GM12801 (cell line): ENCODE measurements around the gene RNASE7.

Experiments
- TF ChIP-seq, protein P1 (sequence below): IDR thresholded peaks from one replicate; pipeline ENCODE4 v1.5.1; 2011; ENCODE audit warnings: control low read depth; ENCODE audit not compliant: insufficient read length; ENCODE audit errors: extremely low read depth

The RNASE7 gene

DNA sequence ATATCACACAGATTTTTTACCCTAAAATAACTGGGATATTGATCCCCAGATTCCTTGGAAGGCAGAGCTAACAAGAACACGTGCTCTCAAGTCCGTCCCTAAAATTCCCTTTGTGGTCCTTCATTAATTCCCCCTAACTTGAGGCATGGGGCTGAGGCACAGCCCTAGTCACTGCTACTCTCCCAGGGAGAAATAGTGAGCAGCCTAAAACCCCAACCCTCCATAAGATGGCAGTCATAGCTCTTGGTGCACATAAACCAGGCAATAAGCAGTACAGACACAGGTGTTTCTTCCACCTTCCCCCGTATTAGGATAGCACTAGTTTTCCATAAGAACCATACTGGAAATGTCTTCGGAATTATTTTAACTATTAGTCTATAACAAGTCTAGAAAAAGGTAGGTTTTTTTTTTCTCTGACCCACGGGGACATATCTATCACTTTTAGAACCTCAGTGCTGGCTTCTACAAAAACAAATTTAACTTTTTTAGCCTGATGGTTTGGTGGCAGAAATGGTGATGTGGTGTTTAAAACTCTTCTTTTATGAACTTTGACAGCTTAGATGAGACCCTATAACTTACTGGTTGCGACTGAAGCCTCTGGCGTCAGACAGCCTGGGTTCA, 24.8 kb downstream of the RNASE7 start:
- TF ChIP-seq, protein P1, sequence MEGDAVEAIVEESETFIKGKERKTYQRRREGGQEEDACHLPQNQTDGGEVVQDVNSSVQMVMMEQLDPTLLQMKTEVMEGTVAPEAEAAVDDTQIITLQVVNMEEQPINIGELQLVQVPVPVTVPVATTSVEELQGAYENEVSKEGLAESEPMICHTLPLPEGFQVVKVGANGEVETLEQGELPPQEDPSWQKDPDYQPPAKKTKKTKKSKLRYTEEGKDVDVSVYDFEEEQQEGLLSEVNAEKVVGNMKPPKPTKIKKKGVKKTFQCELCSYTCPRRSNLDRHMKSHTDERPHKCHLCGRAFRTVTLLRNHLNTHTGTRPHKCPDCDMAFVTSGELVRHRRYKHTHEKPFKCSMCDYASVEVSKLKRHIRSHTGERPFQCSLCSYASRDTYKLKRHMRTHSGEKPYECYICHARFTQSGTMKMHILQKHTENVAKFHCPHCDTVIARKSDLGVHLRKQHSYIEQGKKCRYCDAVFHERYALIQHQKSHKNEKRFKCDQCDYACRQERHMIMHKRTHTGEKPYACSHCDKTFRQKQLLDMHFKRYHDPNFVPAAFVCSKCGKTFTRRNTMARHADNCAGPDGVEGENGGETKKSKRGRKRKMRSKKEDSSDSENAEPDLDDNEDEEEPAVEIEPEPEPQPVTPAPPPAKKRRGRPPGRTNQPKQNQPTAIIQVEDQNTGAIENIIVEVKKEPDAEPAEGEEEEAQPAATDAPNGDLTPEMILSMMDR, result no peak

DNA sequence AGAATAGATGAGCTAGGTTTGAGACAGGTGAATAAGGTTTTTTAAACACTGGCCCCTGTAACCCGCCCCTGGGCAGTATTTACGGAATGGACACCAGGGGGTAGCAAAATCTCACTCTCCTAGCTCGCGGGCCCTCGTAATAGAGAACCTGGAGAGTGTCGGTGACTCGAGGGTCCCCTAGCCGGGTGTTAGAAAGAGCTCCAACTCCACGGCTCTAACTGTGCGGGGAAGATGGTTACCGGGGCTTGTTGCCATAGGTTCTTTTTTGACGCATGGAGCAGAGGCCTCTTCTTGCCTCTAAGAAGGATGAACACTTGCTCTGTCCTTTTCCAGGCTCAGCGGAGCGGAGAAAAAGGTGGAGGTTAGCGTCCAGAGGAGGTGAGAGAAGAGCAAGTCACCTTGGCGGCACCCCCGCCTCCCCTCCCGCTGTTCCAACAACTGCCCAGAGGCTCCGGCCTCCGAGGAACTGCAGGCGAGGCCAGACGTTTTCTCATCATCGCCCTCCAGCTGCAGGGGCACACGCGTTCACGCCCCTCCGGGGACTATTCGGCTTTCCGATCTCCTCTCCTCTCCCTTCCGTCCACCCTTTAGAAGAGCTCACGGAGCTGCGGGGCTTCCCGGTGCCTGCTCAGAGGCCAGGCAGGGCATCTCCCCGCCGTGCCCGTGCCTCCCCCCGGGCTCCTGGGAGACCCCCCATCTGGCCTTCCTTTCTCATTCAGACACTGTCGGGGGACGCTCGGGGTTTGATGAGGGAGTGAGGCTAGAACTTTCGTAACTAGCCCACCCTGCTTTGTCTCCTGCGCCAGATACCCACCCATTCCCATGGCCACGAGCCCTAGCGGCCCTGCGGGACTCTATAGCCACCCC, 26.6 kb downstream of the RNASE7 start:
- TF ChIP-seq, protein P1, result no peak

DNA sequence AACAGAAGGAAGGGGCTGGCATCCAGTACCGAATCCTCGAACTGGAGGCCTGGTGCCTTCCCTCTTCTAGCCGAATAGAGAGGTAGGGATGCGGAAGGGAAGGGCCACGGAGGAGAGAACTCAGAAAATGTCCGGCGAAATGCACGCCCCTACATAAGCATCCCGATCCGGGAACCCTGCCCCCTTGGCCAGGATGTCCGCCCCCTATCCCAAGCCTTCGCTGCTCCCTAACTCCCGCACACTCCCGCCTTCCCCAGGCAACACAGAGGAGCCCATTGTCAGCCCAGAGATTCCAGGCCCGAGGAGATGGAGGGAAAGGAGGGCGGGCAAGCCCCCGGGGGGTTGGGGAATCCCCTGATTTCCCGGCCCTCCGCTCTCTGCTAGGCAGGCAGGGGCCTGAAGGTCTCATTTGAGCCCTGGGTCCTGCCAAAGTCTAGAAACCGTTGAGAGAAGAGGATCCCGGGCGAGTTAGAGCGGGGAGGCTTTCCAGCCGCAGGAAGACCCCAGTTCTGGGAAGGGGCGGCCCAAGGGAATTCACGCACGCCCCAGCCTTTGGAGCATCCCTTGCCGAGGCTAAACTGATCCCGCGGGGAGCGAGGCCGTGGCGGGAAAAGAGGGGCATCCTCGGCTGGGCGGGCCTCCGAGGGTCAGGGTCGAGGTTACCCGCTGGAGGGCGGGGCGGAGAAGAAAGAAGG, 27.4 kb downstream of the RNASE7 start:
- TF ChIP-seq, protein P1, result no peak

DNA sequence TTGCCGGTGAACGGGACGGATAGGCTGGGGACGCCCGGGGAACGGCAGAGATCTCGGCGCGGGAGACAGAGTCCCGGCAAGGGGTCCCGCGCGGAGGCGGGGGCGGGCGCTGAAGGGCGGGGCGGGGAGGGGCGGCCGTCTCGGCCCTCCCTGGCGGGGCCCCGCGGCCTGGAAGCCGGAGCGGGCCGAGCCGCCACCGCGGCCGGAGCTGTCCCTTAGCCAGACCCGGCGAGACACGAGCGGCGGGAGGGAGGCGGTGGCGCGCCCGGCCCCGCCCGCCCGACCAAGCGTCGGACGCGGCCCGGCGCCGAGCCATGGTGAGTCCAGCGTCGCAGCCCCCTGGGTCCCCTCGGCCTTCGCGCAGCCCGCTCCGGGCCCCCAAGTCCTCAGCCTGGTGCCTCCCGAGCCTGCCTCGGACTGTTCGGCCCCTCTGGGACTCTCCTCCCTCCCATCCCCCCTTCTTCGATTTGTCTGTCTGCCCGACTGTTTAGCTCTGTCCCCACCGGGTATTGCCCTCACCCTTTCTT, 28.0 kb downstream of the RNASE7 start, which contains the start of gene ARHGEF40:
ARHGEF40 (plus strand) TSS at position 222 of the 527 bp plus-strand sequence; CDS start at position 315, 93 bp downstream.
- TF ChIP-seq, protein P1, result no peak

DNA sequence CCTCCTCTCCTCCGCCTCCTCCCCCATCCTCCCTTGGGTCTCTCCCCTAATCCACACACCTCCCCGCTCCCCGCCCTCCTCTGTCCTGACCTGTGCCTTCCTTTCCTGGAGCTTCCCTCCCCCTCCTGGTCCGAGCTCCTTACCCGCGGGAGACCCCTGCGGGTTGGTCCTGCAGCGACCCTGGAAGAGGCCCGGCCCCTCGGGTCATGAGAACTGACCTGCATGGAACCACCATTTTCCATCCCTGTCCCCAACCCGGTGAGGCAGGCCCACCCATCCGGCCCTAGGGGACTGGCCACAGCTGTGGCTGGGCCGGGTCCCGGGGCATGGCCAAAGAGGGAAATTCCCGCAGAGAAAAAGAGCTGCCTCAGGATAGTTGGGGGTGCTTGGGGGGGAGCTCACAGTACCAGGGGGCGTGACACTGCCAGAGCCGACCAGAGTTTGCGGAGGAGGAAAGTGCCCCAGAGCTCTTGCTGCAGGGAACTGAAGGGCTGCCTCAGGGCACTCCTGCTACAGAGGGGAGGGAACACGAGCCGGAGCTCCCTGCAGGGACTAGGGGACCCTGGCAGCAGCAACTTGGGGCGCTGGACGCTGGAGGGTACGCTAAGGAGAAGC, 28.6 kb downstream of the RNASE7 start:
- TF ChIP-seq, protein P1, result no peak

DNA sequence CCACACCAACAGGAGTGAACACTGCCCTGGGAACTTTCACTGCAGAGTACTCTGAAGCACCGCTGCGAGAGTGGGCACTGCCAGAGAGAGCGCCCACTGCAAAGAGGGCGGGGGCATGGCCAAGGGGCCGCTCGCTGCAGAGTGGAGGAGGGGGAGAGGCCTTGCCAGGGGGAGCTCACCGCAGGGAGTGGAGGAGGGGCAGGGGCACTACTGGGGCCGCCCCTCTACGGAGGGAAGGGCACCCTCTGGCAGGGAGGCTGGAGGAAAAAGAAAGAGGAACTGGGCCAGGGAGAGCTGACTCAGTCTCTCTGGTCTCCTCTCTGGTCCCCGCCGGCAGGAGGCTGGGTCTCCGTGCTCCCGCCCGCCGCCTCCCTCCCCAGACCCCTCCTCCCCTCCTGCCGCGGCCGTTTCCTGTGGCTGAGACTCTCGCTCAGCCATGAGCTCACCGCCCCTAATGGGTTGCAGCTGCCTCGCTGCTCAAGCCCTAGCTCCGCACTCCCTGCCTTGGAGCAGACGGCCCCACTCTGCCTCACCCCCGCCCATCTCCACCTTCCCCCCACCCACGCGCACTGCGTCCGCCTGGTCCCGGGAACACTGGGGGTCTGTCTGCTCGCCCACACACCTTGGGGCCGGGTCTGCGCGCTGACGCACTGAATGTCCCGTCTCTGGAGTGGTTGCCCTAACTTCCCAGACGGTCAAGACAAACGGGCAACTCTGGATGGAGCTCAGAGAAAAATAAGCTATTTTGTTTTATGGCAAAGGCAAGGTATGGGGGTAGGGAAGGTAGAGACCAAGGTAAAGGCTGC, 29.3 kb downstream of the RNASE7 start:
- TF ChIP-seq, protein P1, result no peak
